GM12865 (cell line): ENCODE data around the gene HIVEP2.

Source experiments
- DNase-seq: peaks from one replicate; pipeline ENCODE4 v3.0.0; 2010; ENCODE audit warnings: low read depth
- H3K4me3 ChIP-seq: 2 replicates; pipeline ENCODE4 v1.5.1; 2011; ENCODE audit warnings: mild to moderate bottlenecking, low read depth, low read length, control low read depth
- TF ChIP-seq, protein P1 (sequence below): IDR thresholded peaks from 2 replicates; pipeline ENCODE4 v1.5.1; 2011; ENCODE audit warnings: low read length, control low read depth, low read depth, inconsistent platforms; ENCODE audit not compliant: insufficient read depth; ENCODE audit errors: missing control alignments

Gene HIVEP2

GRCh38 chr6:142846459-142846831 is 98.5 kb downstream of the HIVEP2 start:
- TF ChIP-seq, protein P1, sequence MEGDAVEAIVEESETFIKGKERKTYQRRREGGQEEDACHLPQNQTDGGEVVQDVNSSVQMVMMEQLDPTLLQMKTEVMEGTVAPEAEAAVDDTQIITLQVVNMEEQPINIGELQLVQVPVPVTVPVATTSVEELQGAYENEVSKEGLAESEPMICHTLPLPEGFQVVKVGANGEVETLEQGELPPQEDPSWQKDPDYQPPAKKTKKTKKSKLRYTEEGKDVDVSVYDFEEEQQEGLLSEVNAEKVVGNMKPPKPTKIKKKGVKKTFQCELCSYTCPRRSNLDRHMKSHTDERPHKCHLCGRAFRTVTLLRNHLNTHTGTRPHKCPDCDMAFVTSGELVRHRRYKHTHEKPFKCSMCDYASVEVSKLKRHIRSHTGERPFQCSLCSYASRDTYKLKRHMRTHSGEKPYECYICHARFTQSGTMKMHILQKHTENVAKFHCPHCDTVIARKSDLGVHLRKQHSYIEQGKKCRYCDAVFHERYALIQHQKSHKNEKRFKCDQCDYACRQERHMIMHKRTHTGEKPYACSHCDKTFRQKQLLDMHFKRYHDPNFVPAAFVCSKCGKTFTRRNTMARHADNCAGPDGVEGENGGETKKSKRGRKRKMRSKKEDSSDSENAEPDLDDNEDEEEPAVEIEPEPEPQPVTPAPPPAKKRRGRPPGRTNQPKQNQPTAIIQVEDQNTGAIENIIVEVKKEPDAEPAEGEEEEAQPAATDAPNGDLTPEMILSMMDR, result no peak
- DNase-seq, result peak; percentile 49
- peak overlapping the region; percentile 61 for H3K4me3 ChIP-seq

- H3K4me3 ChIP-seq, result peak overlapping the region; percentile 61
- DNase-seq, result peak; percentile 86
- TF ChIP-seq, protein P1, result no peak
These were observed 99.1 kb downstream of the HIVEP2 start for GRCh38 chr6:142845624-142846458.

- peak overlapping the region; percentile 61 for H3K4me3 ChIP-seq
- peak; percentile 79 for DNase-seq
- TF ChIP-seq, protein P1, result no peak
These were observed 99.8 kb downstream of the HIVEP2 start for GRCh38 chr6:142845143-142845571.

- DNase-seq, result peak; percentile 72
- peak overlapping the region; percentile 61 for H3K4me3 ChIP-seq
- TF ChIP-seq, protein P1, result no peak
These were observed 100.8 kb downstream of the HIVEP2 start for GRCh38 chr6:142844065-142844755.

DNA sequence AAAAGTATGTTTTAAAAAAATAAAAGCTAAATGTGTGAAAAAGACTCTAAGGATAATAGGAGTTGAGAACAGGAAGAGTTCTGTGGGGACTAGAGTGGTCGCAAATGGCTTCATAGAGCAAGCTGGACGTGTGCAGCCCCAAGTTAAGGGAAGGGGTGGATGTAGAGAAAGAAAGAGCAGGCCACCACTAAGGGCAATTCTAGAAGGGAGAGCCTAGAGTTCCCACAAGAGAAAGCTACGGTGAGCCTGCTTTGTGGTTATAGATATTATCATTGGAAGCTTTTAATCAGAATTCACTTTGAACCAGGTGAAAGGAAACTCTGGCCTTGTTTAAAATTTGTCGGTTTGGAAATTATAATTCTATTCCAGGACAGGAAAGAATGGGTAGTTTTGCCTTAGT is 101.6 kb downstream of the HIVEP2 start:
- TF ChIP-seq, protein P1, result no peak
- DNase-seq, result peak; percentile 53
- peak overlapping the region; percentile 61 for H3K4me3 ChIP-seq

DNA sequence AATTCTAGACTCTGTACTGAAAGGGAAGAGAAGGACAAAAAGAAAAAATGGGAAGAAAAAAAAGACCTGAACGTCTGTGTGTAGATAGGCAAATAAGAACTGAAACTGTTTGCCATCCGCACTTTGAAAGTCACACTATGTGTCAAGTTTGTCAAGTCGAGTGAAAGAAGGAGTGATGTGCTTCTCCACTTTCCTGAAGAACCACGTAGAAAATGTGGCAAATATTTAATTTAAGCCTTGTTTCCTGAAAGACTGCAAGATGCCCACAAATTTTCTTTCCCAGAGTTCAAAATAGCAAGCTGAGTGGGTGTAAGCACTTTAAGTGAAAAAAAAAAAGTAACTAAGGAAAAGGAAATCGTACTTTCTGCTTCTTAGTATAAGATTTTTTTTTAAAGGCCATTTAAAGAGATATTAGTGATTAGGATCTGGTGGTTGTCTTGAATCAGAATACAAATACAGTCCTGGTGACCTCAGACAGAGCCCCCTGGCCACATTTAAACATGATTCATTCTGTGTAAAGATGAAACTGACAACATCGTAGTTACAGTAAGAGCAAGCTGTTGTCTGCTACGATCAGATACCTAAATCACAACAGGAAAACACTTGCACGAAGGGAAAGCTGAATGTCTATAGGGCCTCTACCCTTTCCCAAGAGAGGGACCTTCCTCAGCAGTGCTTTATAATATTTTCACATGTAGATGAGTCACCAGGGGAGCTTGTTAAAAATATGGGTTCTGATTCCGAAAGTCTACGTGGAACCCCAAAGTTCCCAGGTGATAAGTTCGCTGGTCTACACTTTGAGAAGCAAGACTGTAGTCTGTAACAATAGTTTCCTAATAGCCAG is 102.3 kb downstream of the HIVEP2 start:
- DNase-seq, result peak; percentile 95

More for the DNA sequence above, 102.3 kb downstream of the HIVEP2 start:
- TF ChIP-seq, protein P1, result no peak
- H3K4me3 ChIP-seq, result peak overlapping the region; percentile 61
